Neuron (in vitro differentiated cells): Measurements from ENCODE around the gene TCF20.

ENCODE experiments used
- H2AFZ ChIP-seq: one replicate; pipeline ENCODE4 v1.6.1; 2013; ENCODE audit warnings: low read depth, mild to moderate bottlenecking, inconsistent platforms, low read length, moderate library complexity
- H3K27me3 ChIP-seq: one replicate; pipeline ENCODE4 v1.6.1; 2013; ENCODE audit warnings: low read length; ENCODE audit not compliant: insufficient read depth
- H3K36me3 ChIP-seq: one replicate; pipeline ENCODE4 v1.6.1; 2013; ENCODE audit warnings: low read length; ENCODE audit not compliant: insufficient read depth
- H3K4me1 ChIP-seq: one replicate; pipeline ENCODE4 v1.6.1; 2013; ENCODE audit warnings: low read length; ENCODE audit not compliant: insufficient read depth
- H3K4me3 ChIP-seq: 2 replicates; pipeline ENCODE4 v1.5.1; 2013; ENCODE audit warnings: mild to moderate bottlenecking, low read length, moderate library complexity
- H3K9me3 ChIP-seq: one replicate; pipeline ENCODE4 v1.6.1; 2013; ENCODE audit warnings: low read length

The TCF20 gene

DNA sequence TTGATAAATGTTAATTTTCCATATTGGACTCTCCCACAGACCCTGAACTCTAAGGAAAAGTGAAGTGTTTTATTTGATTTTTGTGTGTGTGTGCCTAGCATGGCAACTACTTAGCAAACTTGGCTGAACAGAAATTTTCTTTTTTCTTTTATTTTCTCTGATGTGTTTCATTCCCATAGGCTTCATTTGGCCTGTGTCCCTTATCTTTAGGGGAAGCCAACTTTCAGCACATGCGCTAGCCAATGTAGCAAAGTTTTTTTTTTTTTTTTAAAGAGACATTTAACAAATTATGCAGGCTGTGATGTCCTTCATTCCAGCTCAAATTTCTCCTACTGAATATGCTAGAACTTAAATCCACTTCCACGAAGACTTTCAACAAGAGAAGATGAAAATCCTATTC lies 14.2 kb downstream of the TCF20 start:
- no peaks in the 10 kb centered on the region for H3K36me3 ChIP-seq
- H2AFZ ChIP-seq: no peak overlapping the region
- no peak overlapping the region for H3K4me3 ChIP-seq
- no peaks in the 10 kb centered on the region for H3K27me3 ChIP-seq
- no peaks in the 10 kb centered on the region for H3K9me3 ChIP-seq
- peaks cover 3% of the 10 kb centered on the region for H3K4me1 ChIP-seq

DNA sequence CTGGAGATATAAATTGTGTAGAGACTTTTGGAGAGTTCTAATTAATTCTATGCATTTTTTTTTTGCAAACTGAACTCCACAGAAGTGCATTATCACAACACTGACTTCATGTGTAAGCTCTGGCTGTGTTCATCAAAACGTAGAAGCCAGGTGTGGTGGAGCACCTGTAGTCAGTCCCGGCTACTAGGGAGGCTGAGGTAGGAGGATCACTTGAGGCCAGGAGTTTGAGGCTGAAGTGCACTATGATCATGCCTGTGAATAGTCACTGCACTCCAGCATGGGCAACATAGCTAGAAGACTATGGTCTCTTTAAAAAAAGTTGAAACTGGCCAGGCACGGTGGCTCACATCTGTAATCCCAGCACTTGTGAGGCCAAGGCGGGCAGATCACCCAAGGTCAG lies 20.6 kb downstream of the TCF20 start:
- H3K27me3 ChIP-seq: no peaks in the 10 kb centered on the region
- no peaks in the 10 kb centered on the region for H3K36me3 ChIP-seq
- no peak overlapping the region for H2AFZ ChIP-seq
- no peaks in the 10 kb centered on the region for H3K4me1 ChIP-seq
- H3K4me3 ChIP-seq: no peak overlapping the region
- no peaks in the 10 kb centered on the region for H3K9me3 ChIP-seq

DNA sequence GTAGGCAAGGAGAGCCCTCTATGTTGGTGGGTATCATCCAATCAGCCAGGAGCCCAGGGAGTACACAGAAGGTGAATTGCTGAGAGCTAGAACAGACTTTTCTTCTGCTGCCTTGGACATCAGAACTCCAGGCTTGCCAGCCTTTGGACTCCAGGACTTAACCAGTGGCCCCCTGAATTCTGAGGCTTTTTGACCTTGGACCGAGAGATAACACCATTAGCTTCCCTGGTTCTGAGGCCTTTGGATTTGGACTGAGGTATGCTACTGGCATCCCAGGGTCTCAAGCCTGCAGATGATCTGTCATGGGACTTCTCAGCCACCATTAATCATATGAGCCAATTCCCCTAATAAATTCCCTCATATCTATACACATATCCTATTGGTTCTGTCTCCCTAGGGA lies 21.5 kb downstream of the TCF20 start:
- no peaks in the 10 kb centered on the region for H3K36me3 ChIP-seq
- H3K9me3 ChIP-seq: no peaks in the 10 kb centered on the region
- H3K4me1 ChIP-seq: no peaks in the 10 kb centered on the region
- H3K4me3 ChIP-seq: no peak overlapping the region
- H3K27me3 ChIP-seq: no peaks in the 10 kb centered on the region
- H2AFZ ChIP-seq: no peak overlapping the region

DNA sequence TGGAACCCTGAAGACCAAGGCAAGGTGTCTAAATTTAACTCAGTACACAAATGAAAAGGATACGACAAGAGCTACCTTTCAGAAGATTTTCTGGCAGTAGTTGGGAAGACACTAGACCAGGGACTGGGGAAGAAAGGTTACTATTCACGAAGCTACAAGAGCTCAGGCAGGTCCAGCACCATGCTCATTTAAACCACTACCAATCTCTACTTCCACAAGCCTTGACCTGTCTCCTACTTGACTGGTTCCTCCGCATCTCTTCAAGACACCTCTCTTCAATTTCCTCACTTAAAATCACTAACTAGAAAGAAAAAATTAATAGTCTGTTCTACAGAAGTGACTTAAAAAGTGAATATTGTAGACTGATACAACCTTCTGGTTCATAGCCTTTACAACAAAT lies 22.9 kb downstream of the TCF20 start:
- no peaks in the 10 kb centered on the region for H3K27me3 ChIP-seq
- H3K4me3 ChIP-seq: no peak overlapping the region
- no peaks in the 10 kb centered on the region for H3K9me3 ChIP-seq
- no peak overlapping the region for H2AFZ ChIP-seq
- H3K36me3 ChIP-seq: peaks cover 2% of the 10 kb centered on the region
- no peaks in the 10 kb centered on the region for H3K4me1 ChIP-seq

DNA sequence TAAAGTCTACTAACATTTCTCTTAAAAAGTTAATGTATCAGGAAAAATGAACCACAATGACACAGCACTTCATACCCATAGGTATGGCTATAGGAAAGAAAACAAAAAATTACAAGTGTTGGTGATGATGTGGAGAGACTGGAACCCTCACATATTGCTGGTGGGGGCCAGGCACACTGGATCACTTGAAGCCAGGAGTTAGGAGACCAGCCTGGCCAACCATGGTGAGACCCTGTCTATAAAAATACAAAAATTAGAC lies 26.7 kb downstream of the TCF20 start:
- H2AFZ ChIP-seq: no peak overlapping the region
- no peak overlapping the region for H3K4me3 ChIP-seq
- H3K27me3 ChIP-seq: no peaks in the 10 kb centered on the region
- H3K4me1 ChIP-seq: no peaks in the 10 kb centered on the region
- H3K36me3 ChIP-seq: peaks cover 2% of the 10 kb centered on the region
- H3K9me3 ChIP-seq: peaks cover 2% of the 10 kb centered on the region

DNA sequence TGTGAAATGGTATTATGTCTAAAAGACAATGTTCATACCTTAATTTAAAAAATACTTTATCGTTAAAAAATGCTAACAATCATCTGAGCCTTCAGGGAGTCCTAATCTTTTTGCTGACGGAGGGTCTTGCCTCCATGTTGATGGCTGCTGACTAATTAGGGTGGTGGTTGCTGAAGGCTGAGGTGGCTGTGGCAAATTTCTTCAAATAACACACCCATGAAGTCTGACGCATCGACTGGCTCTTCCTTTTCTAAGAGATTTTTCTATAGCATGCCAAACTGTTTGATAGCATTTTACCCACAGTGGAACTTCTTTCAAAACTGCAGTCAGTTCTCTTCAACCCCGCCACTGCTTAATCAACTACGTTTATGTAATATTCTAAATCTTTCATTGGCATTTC lies 33.6 kb downstream of the TCF20 start:
- H3K4me3 ChIP-seq: no peak overlapping the region
- H3K36me3 ChIP-seq: no peaks in the 10 kb centered on the region
- H3K4me1 ChIP-seq: no peaks in the 10 kb centered on the region

DNA sequence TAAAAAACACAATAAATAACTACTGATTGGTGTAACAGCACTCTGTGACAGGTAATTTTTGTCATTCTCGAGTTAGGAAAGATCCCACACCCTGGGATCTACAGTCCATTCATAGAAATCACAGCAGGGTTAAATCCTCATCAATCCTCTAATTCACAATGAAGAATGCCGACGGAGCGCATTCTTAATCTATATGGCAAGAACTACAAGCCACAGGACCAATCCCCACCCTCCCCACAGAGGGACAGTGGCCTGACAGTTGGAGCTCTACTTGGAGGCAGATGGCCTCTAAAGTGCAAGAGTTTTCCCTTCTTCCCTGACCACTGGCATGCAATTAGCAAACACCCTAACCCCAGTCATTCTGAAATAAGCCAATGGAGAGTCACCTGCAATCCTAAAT lies 34.2 kb downstream of the TCF20 start:
- no peak overlapping the region for H3K4me3 ChIP-seq
- H3K4me1 ChIP-seq: no peaks in the 10 kb centered on the region
- no peak overlapping the region for H2AFZ ChIP-seq
- H3K9me3 ChIP-seq: peaks cover 12% of the 10 kb centered on the region
- no peaks in the 10 kb centered on the region for H3K27me3 ChIP-seq
- H3K36me3 ChIP-seq: no peaks in the 10 kb centered on the region

More for the DNA sequence above, 33.6 kb downstream of the TCF20 start:
- H3K27me3 ChIP-seq: no peaks in the 10 kb centered on the region
- peaks cover 12% of the 10 kb centered on the region for H3K9me3 ChIP-seq
- H2AFZ ChIP-seq: no peak overlapping the region

DNA sequence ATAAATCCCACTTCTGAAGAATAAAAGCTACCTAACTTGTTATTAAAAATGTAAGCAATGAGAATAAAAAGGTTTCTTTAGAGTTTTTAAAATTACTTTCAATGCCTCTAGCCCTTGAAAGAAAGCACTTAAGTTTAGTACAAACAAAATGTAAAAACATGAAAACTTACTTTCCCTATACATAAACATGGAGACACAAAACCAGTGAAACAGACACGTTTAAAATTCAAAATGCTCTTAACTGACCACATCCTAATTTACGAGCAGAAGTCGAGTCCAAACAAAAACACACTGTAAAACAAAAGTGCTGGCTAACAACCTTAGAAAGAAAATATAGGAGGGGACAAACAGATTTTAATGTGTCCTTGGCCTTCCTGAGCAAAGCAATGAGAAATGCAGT lies 36.6 kb downstream of the TCF20 start:
- Histone ChIP-seq H2AFZ (no peak overlapping the region), H3K27me3 (no peaks in the 10 kb centered on the region), H3K36me3 (no peaks in the 10 kb centered on the region), H3K4me1 (no peaks in the 10 kb centered on the region), H3K4me3 (no peak overlapping the region), H3K9me3 (peaks cover 10% of the 10 kb centered on the region)

DNA sequence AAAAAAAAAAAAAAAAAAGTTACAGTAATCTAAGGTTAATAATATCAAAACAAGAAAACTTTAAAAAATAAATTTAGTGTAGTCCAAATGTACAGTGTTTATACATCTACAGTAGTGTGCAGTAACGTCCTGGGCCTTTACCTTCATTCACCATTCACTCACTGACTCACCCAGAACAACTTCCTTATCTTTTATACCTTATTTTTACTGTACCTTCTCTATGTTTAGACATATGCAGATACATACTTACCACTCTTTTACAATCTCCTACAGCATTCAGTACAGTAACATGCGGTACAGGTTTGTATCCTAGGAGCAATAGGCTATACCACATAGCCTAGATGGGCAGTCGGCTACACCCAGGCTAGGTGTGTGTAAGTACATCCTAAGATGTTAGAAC lies 38.5 kb downstream of the TCF20 start:
- H3K4me1 ChIP-seq: no peaks in the 10 kb centered on the region
- no peaks in the 10 kb centered on the region for H3K36me3 ChIP-seq
- no peak overlapping the region for H2AFZ ChIP-seq
- H3K27me3 ChIP-seq: no peaks in the 10 kb centered on the region
- no peak overlapping the region for H3K4me3 ChIP-seq
- no peaks in the 10 kb centered on the region for H3K9me3 ChIP-seq

DNA sequence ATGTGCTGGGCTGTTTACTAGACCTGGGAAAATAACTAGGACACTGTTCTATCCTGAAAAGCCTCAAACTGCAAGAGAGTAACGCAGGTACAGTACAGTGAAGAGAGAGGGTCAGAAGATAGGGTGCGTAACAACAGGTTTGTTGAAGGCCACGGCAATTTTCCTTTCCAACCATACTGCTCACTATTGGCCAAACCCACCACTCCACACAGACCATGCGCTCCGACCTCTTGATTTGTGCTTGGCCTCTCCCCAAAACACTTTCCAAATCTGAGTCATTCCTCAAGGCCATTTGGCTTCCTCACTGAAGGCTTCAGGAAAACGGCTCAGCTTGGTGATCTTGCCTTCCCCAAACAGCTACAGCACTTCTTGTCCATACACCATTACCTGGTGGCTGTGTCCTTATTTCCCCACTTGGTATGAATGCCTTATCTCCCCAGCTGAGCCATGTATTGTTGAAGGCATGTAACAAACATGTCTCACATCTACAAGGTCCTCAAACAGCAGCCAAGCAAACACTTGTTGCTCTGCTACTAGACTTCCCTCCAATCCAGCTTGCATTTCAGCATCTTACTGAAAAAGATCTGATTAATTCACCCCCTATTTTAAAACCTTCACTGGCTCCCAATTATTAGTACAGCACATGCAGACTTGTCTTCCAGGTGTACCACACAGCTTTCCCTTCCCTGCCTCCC lies 40.9 kb downstream of the TCF20 start:
- H2AFZ ChIP-seq: no peak overlapping the region
- H3K4me3 ChIP-seq: no peak overlapping the region
- H3K4me1 ChIP-seq: no peaks in the 10 kb centered on the region
- H3K36me3 ChIP-seq: no peaks in the 10 kb centered on the region
- no peaks in the 10 kb centered on the region for H3K27me3 ChIP-seq
- no peaks in the 10 kb centered on the region for H3K9me3 ChIP-seq

DNA sequence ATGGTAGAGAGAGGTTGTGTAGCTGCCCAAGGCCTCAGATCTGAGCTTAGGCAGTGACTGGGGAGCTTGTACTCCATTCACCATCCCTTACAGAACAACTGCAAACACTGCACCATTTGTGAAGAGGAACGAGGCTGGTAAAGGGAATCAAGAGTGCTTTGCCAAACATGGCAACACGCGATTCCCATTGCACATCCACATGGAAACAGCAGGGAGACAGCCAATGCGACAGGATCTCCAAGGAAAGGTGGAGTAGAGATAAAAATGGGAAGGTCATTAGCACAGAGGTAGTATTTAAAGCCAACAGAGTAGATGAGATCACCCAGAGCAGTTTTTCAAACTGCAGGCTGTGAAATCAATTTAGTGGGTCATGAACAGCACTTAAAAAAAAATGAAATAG lies 42.0 kb downstream of the TCF20 start:
- H3K4me1 ChIP-seq: no peaks in the 10 kb centered on the region
- H3K9me3 ChIP-seq: no peaks in the 10 kb centered on the region
- H2AFZ ChIP-seq: no peak overlapping the region
- H3K27me3 ChIP-seq: no peaks in the 10 kb centered on the region
- no peaks in the 10 kb centered on the region for H3K36me3 ChIP-seq
- no peak overlapping the region for H3K4me3 ChIP-seq

DNA sequence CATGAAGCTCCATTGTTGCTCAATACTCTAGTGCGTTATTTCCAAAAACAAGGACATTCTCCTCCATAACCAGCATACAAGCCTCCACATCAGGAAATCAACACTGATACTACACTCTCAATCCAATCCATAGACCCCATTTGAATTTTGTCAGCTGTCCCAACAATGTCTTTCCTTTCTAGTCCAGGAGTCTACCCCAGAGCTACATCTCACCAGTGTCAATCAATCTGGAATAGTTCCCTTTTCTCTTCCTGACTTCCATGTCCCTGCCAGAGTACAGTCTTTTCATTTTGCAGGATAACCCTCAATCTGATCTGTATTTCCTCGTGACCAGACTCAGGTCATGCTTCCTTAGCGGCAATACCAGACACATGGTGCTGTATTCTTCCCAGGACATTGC lies 43.0 kb downstream of the TCF20 start:
- no peaks in the 10 kb centered on the region for H3K4me1 ChIP-seq
- no peaks in the 10 kb centered on the region for H3K36me3 ChIP-seq
- no peaks in the 10 kb centered on the region for H3K9me3 ChIP-seq
- no peaks in the 10 kb centered on the region for H3K27me3 ChIP-seq
- H3K4me3 ChIP-seq: no peak overlapping the region
- no peak overlapping the region for H2AFZ ChIP-seq

DNA sequence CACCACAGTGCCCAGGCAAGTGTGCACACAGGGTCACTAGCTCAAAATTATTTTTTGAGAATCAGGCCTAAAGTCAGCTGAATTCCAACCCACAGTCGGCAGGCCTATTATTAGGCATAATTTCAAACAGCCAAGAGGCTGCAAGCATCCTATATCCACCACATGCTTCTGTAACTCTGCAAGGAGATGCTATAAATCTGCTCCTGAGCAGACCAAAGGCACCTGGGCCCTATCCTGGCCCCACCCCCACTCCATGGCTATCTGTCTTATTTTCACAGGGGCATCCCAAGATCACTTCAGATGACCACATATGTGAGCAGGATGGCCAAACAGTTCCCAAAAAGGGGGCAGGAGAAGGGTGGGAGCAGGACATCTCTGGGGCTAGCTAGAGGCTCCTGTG lies 44.6 kb downstream of the TCF20 start:
- Histone ChIP-seq H2AFZ (no peak overlapping the region), H3K4me1 (no peaks in the 10 kb centered on the region), H3K27me3 (no peaks in the 10 kb centered on the region), H3K9me3 (no peaks in the 10 kb centered on the region), H3K4me3 (no peak overlapping the region), H3K36me3 (no peaks in the 10 kb centered on the region)

DNA sequence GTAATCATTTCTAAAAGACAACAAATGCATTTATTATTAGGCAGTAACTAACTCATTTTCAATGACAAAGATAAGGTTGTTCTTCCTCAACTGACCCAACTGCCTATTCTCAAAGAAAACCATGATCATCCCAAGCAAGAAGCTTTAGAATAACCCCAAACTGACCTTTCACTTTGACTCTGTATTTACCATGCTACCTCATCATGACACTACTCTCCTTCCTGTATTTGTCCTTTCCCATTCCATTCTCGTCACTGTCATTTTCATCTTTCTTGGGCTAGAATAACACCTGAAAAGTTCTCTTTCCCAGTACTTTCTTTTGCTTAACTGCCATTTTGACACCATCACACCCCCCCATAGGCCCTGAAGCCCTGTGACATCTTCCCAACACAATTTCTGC lies 48.3 kb downstream of the TCF20 start:
- H3K27me3 ChIP-seq: no peaks in the 10 kb centered on the region
- peaks cover 18% of the 10 kb centered on the region for H3K4me1 ChIP-seq
- H3K4me3 ChIP-seq: no peak overlapping the region
- no peaks in the 10 kb centered on the region for H3K36me3 ChIP-seq
- no peaks in the 10 kb centered on the region for H3K9me3 ChIP-seq
- H2AFZ ChIP-seq: no peak overlapping the region
